ENCODE measurements around the gene GNGT2.

The GNGT2 gene

DNA sequence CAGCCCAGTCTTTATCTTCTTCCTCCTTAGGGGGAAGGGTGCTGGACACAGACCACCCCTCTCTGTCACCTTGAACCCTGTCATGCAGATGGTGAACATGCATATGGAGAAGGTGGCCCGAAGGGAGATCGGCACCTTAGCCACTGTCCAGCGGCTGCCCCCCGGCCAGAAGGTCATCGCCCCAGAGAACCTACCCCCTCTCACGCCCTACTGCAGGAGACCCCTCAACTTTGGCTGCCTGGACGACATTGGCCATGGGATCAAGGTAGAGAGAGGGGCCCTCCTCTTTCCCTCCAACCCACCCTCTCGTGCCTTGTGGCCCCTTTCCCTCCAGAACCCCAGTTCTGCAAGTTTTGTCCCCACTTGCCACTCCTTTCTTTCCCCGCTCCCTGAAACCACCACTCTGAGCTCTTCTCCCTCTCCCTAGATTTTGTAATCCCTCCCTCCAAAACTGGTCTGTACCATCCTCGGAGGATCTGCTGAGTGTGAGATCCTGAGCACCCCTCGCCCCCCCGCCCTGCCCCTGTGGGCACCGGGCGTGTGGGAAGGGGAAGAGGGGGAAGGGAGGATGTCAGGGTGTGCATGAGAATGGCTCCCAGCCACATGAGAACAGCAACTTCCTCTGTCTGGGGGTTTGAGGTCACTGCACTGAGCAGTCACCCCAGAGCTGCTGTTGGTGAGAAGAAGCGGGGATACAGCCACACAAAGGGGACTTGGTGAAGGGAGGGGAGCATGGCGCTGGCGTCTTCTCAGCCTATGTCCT is 7.5 kb upstream of the GNGT2 start:
- no peak overlapping the region for H3K27ac ChIP-seq
- TF ChIP-seq ZFX (IDR thresholded peaks at IDR 0.05; ENCODE audit: borderline replicate concordance) (no peak), CTCF (IDR thresholded peaks at IDR 0.05) (no peak)

GRCh38 chr17:49216953-49217650 is 6.7 kb upstream of the GNGT2 start:
- TF ChIP-seq ZFX (IDR thresholded peaks at IDR 0.05; ENCODE audit: borderline replicate concordance): no peak
- no peak for TF ChIP-seq CTCF (IDR thresholded peaks at IDR 0.05)

DNA sequence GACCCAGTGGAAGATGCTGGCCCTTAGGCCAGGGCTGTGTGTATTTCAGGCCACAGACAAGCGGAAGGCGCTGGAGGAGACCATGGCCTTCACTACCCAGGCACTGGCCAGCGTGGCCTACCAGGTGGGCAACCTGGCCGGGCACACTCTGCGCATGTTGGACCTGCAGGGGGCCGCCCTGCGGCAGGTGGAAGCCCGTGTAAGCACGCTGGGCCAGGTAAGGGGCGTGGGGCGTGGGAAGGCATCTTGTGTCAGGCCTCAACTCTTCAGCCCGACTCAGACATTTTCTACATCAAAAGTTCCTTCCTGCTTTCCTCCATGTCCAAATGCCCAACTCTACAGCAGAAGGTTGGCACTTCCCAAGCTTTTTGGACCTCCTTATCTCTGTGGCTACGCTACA is 6.1 kb upstream of the GNGT2 start:
- TF ChIP-seq CTCF (IDR thresholded peaks at IDR 0.05): no peak
- no peak for TF ChIP-seq ZFX (IDR thresholded peaks at IDR 0.05; ENCODE audit: borderline replicate concordance)
- H3K27ac ChIP-seq: no peak overlapping the region

More at GRCh38 chr17:49216953-49217650, 6.7 kb upstream of the GNGT2 start:
- no peak overlapping the region for H3K27ac ChIP-seq

DNA sequence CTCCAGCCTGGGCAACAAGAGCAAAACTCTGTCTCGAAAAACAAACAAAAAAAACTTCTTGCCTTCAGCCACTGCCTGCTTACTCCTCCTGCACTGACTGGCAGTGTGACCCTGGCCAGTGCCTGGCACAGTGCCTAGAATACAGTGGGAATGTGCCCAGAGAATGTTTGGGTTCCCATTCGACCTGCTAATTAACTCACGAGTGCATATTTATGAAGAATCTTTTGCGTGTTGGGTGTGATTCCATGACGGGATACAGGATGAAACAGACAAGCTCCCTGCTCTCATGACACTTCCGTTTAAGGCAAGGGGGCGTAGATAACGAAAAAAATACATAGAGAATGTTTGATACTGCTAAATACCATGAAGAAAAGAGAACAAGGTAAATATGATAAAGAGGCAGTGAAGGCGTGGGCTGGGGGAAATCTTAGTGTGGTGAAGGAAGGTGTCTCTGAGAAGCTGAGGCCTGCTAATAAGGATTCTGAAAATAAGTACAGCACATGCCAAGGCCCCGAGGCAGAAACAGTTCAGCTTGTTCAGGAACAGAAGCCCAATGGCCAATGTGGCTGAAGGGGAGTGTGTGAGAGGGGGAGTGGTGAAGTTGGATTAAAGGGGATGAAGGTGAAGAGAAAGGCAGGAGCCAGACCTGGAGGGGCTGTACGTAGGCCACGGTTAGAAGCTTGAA is 4.4 kb upstream of the GNGT2 start:
- TF ChIP-seq CTCF (IDR thresholded peaks at IDR 0.05): no peak
- TF ChIP-seq ZFX (IDR thresholded peaks at IDR 0.05; ENCODE audit: borderline replicate concordance): no peak
- H3K27ac ChIP-seq: no peak overlapping the region

- H3K27ac ChIP-seq: no peak overlapping the region
- TF ChIP-seq ZFX (IDR thresholded peaks at IDR 0.05; ENCODE audit: borderline replicate concordance) (no peak), CTCF (IDR thresholded peaks at IDR 0.05) (no peak)
Measured at GRCh38 chr17:49213847-49214246, 3.5 kb upstream of the GNGT2 start.

GRCh38 chr17:49213399-49213798 is 3.0 kb upstream of the GNGT2 start:
- H3K27ac ChIP-seq: no peak overlapping the region
- TF ChIP-seq ZFX (IDR thresholded peaks at IDR 0.05; ENCODE audit: borderline replicate concordance) (no peak), CTCF (IDR thresholded peaks at IDR 0.05) (no peak)

Data from 22Rv1 (cell line).